NOMO-1 treated with dmso at 0.1 percent for 144 hours (cell line): ENCODE data around the gene TRAPPC3.

Experiments
- DNase-seq: peaks from one replicate; lab custom pipeline; 2025; ENCODE audit not compliant: unreplicated experiment; lab: John Stamatoyannopoulos, UW

The TRAPPC3 gene

GRCh38 chr1:36087233-36088123 lies 61.8 kb downstream of the TRAPPC3 start:
- no peak for DNase-seq
